HepG2 (cell line): ENCODE results near the gene DBNDD1. TPM values are rescaled to one million over a fixed set of nuclear protein-coding genes. Genes with fewer than 3 reads are reported as not detected.

ENCODE experiments used
- CBX5 ChIP-seq: sonication (generic); formaldehyde crosslinking; IDR thresholded peaks from 2 replicates; pipeline ENCODE4 v1.4.0; 2020; ENCODE audit warnings: missing genetic modification reagents, borderline replicate concordance
- CHD2 ChIP-seq: IDR thresholded peaks from 2 replicates; pipeline ENCODE4 v1.6.1; 2011; ENCODE audit warnings: low read depth, low read length, improper control_type of control experiment
- KDM2A ChIP-seq: sonication (generic); formaldehyde crosslinking; IDR thresholded peaks from 2 replicates; pipeline ENCODE4 v1.4.0; 2020; ENCODE audit warnings: low read depth, missing genetic modification reagents, borderline replicate concordance
- KLF9 ChIP-seq: IDR thresholded peaks from 2 replicates; pipeline ENCODE4 v1.6.1; 2016; ENCODE audit warnings: low read depth
- MEF2D ChIP-seq: sonication (generic); formaldehyde crosslinking; IDR thresholded peaks from 2 replicates; pipeline ENCODE4 v1.5.1; 2020; ENCODE audit warnings: mild to moderate bottlenecking, missing genetic modification reagents
- MIER2 ChIP-seq: IDR thresholded peaks from 2 replicates; pipeline ENCODE4 v1.6.1; 2016; ENCODE audit warnings: missing biosample characterization, missing genetic modification reagents
- POLR2A ChIP-seq, 2 experiments: IDR thresholded peaks; 2 replicates each; pipeline ENCODE4 v1.6.1; 2011; ENCODE audit warnings: low read depth in 2 of 2, low read length in 2 of 2, mild to moderate bottlenecking in 1 of 2, moderate library complexity in 1 of 2; ENCODE audit not compliant: insufficient read depth in 1 of 2
- POLR2AphosphoS5 ChIP-seq: IDR thresholded peaks from 2 replicates; pipeline ENCODE4 v1.6.1; 2012; ENCODE audit warnings: low read depth, low read length
- PPARG ChIP-seq: conservative IDR thresholded peaks from 2 replicates; pipeline ENCODE4 v1.6.1; 2016; ENCODE audit warnings: missing biosample characterization, missing genetic modification reagents
- RARA ChIP-seq: IDR thresholded peaks from 2 replicates; pipeline ENCODE4 v1.6.1; 2016; ENCODE audit warnings: missing genetic modification reagents, missing compliant biosample characterization
- RBM39 ChIP-seq: fragments of 200-400 bp; formaldehyde crosslinking; IDR thresholded peaks from one replicate; pipeline ENCODE4 v1.6.1; 2018; ENCODE audit warnings: antibody characterized with exemption, mild to moderate bottlenecking, low read depth, low read length; ENCODE audit not compliant: poor library complexity, severe bottlenecking
- SUZ12 ChIP-seq: fragments of 150-350 bp; IDR thresholded peaks from 2 replicates; pipeline ENCODE4 v1.6.1; 2014; ENCODE audit warnings: low read depth, low read length
- TEF ChIP-seq: sonication (generic); formaldehyde crosslinking; IDR thresholded peaks from 2 replicates; pipeline ENCODE4 v1.5.0; 2020; ENCODE audit warnings: missing genetic modification reagents
- ZNF143 ChIP-seq: sonication (generic); formaldehyde crosslinking; IDR thresholded peaks from 2 replicates; pipeline ENCODE4 v1.4.0; 2020; ENCODE audit warnings: missing genetic modification reagents
- ZNF510 ChIP-seq: sonication (generic); formaldehyde crosslinking; IDR thresholded peaks from 2 replicates; pipeline ENCODE4 v1.4.0; 2020; ENCODE audit warnings: low read depth, mild to moderate bottlenecking, missing genetic modification reagents
- ZNF609 ChIP-seq: sonication (generic); formaldehyde crosslinking; IDR thresholded peaks from 2 replicates; pipeline ENCODE4 v1.4.0; 2020; ENCODE audit warnings: mild to moderate bottlenecking, missing genetic modification reagents, borderline replicate concordance
- ZNF639 ChIP-seq: conservative IDR thresholded peaks from 2 replicates; pipeline ENCODE4 v1.6.1; 2018; ENCODE audit warnings: missing genetic modification reagents
- ZNF652 ChIP-seq: IDR thresholded peaks from 2 replicates; pipeline ENCODE4 v1.6.1; 2016; ENCODE audit warnings: low read depth, borderline replicate concordance
- polyA plus RNA-seq, 8 experiments: library from polyadenylated mRNA; depleted of rRNA in 3 of 8; stranded (reverse) in 7 of 8; unstranded in 1 of 8; fragments of >200 nt; fragmentation: Illumina TruSeq in 4 of 8; extraction: Trizol in 4 of 8; gene quantifications; 2 replicates each; pipeline versions ENCODE4 v1.2.1 to v1.2.3, GENCODE V29; 2011 to 2016; ENCODE audit warnings: low read depth in 4 of 8, missing spikeins in 1 of 8, mixed read lengths in 1 of 8; ENCODE audit not compliant: insufficient read depth in 1 of 8
- total RNA-seq, 5 experiments: library from RNA; depleted of rRNA; stranded (reverse); fragments of >200 nt; fragmentation: Illumina TruSeq; extraction: Trizol; gene quantifications; 2 replicates each; pipeline ENCODE4 v1.2.3, GENCODE V29; 2016; ENCODE audit warnings: low read depth in 1 of 5
- TF ChIP-seq, protein P1 (sequence below): IDR thresholded peaks from 2 replicates; pipeline ENCODE4 v1.6.1; 2018; ENCODE audit warnings: missing genetic modification reagents
- TF ChIP-seq, protein P2 (sequence below): sonication (generic); formaldehyde crosslinking; IDR thresholded peaks from 2 replicates; pipeline ENCODE4 v1.5.0; 2020; ENCODE audit warnings: missing genetic modification reagents

Gene DBNDD1
- total and polyA plus RNA-seq, 2 of the 13 experiments (the other 11 are each of a cell fraction or from before 2014, with no cell fraction given) = 17.0 to 40.4 TPM

GRCh38 chr16:90022209-90023077 is 3.2 kb upstream of the DBNDD1 start (continued):
- TF ChIP-seq ZNF639 (peak; percentile 78), RBM39 (peak; percentile 30), MEF2D (CRISPR knock-in tag) (peak; percentile 53; the same call in 1 of the 2 replicates), ZNF510 (CRISPR knock-in tag) (peak; percentile 95; the same call in 1 of the 2 replicates), TEF (CRISPR knock-in tag) (0 out of 2 replicates have a peak, but pooled peaks have one; percentile 15), CBX5 (CRISPR knock-in tag) (peak; percentile 38; the same call in 1 of the 2 replicates), ZNF652 (CRISPR knock-in tag) (peak; percentile 75), PPARG (CRISPR knock-in tag) (peak; percentile 65; the same call in 1 of the 2 replicates), KLF9 (CRISPR knock-in tag) (peak; percentile 42; the same call in 1 of the 2 replicates), MIER2 (CRISPR knock-in tag) (peak; percentile 56), ZNF609 (CRISPR knock-in tag) (0 out of 2 replicates have a peak, but pooled peaks have one; percentile 73), SUZ12 (no peak), POLR2AphosphoS5 (peak; percentile 77), RARA (0 out of 2 replicates have a peak, but pooled peaks have one; percentile 9), CHD2 (peak; percentile 100), KDM2A (peak; percentile 96), POLR2A (IDR thresholded peaks at IDR 0.05; ENCODE audit: insufficient read depth in 1 of 2, low read depth in 2 of 2, low read length in 2 of 2) (peak; percentile 70 to 78), ZNF143 (peak; percentile 81)
- TF ChIP-seq, protein P1, sequence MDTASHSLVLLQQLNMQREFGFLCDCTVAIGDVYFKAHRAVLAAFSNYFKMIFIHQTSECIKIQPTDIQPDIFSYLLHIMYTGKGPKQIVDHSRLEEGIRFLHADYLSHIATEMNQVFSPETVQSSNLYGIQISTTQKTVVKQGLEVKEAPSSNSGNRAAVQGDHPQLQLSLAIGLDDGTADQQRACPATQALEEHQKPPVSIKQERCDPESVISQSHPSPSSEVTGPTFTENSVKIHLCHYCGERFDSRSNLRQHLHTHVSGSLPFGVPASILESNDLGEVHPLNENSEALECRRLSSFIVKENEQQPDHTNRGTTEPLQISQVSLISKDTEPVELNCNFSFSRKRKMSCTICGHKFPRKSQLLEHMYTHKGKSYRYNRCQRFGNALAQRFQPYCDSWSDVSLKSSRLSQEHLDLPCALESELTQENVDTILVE (CRISPR knock-in tag) = 0 out of 2 replicates have a peak, but pooled peaks have one; percentile 63
- TF ChIP-seq, protein P2, sequence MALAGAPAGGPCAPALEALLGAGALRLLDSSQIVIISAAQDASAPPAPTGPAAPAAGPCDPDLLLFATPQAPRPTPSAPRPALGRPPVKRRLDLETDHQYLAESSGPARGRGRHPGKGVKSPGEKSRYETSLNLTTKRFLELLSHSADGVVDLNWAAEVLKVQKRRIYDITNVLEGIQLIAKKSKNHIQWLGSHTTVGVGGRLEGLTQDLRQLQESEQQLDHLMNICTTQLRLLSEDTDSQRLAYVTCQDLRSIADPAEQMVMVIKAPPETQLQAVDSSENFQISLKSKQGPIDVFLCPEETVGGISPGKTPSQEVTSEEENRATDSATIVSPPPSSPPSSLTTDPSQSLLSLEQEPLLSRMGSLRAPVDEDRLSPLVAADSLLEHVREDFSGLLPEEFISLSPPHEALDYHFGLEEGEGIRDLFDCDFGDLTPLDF (CRISPR knock-in tag) = peak; percentile 91
